HFFc6 (cell line): Measurements from ENCODE around the gene STMP1. TPM values are rescaled to one million over a fixed set of nuclear protein-coding genes. Genes with fewer than 3 reads are reported as not detected.
"Not testable (repeated sequence)": the region's sequence is repeated elsewhere in the genome, so short reads cannot be mapped to it uniquely, and the experiment has no call there.

Experiments
- DNase-seq: peaks from one replicate; pipeline ENCODE4 v3.0.0-alpha.2; 2018
- H3K27ac Mint-ChIP-seq: 2 replicates; pipeline ENCODE4 v1.8.0; 2020; ENCODE audit warnings: mild to moderate bottlenecking, mixed read lengths
- H3K27me3 Mint-ChIP-seq: 2 replicates; pipeline ENCODE4 v1.8.0; 2021; ENCODE audit warnings: mild to moderate bottlenecking, moderate library complexity, mixed read lengths; ENCODE audit not compliant: insufficient read depth
- H3K36me3 Mint-ChIP-seq: 2 replicates; pipeline ENCODE4 v1.8.0; 2021; ENCODE audit warnings: low read depth, mixed read lengths
- H3K4me1 Mint-ChIP-seq: 2 replicates; pipeline ENCODE4 v1.8.0; 2020; ENCODE audit warnings: low read depth, mixed read lengths
- H3K4me3 Mint-ChIP-seq: 2 replicates; pipeline ENCODE4 v1.8.0; 2020; ENCODE audit warnings: mild to moderate bottlenecking, moderate library complexity, mixed read lengths
- H3K9me3 Mint-ChIP-seq: 2 replicates; pipeline ENCODE4 v1.8.0; 2020; ENCODE audit warnings: mild to moderate bottlenecking, mixed read lengths
- CTCF ChIP-seq: fragments of 200-600 bp; sonication (generic); IDR thresholded peaks from 2 replicates; pipeline ENCODE4 v1.5.0; 2021; ENCODE audit warnings: antibody characterized with exemption, mild to moderate bottlenecking
- total RNA-seq, 6 experiments: library from RNA; stranded (reverse); fragmentation: NEBNext Ultra II Directional; extraction: Animal tissue kit (Norgen Biotek cat#: 25700); gene quantifications; 2 replicates in 1 of 6; 3 replicates in 5 of 6; pipeline ENCODE4 v1.2.3, GENCODE V29; 2021

Gene STMP1
- total RNA-seq, 6 experiments from 2014 or later = 40.0 to 58.1 (median 51.7) TPM

DNA sequence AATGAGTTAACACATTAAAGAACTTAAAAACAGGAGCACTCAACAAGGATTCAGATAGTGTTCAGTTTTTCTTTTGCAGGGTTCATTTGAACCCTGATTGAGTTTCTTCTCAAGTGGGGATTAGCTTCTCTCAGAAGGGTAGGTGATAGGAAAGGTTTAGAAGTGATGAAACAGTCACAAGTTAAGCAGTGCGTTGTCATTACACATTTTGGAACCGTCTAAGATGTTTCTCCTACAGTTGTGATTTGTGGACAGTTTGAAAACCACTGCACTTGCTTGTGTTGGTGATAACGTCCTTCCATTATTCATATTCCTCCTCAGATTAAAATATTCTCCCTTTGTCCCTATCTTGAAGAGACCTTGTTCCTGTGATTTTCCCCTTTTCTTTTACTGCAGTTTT, 2.7 kb downstream of the STMP1 start:
- H3K9me3 Mint-ChIP-seq = peaks cover 4% of the 10 kb centered on the region; the same call in 1 of the 2 replicates

GRCh38 chr7:135666156-135666555, 3.8 kb downstream of the STMP1 start:
- no peak for TF ChIP-seq CTCF
- peaks cover 67% of the 10 kb centered on the region for H3K4me1 Mint-ChIP-seq

More for the DNA sequence above, 2.7 kb downstream of the STMP1 start:
- no peak for TF ChIP-seq CTCF
- peaks cover 55% of the 10 kb centered on the region for H3K4me1 Mint-ChIP-seq
- H3K4me3 Mint-ChIP-seq = peak overlapping the region; percentile 98; the same call in 1 of the 2 replicates
- peaks cover 44% of the 10 kb centered on the region for H3K36me3 Mint-ChIP-seq
- peak overlapping the region; percentile 99 for H3K27ac Mint-ChIP-seq
- peaks cover 3% of the 10 kb centered on the region for H3K27me3 Mint-ChIP-seq
- no peak for DNase-seq

DNA sequence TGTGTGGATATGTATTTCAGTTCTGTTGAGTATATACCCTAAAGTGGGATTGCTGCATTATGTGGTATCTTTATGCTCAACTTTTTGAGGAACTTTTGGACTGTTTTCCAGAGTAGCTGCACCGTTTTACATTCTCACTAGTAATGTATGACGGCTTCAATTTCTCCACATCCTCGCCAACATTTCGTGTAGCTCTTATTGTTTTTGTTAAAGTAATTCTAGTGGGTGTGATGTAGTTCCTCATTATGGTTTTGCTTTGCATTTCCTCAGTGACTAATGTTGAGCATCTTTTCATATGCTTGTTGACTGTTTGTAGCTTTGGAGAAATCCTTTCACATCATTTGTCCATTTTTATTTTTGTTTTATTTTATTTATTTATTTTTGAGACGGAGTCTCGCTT, 4.5 kb downstream of the STMP1 start:
- Mint-ChIP-seq H3K27ac (peak overlapping the region; percentile 58; the same call in 1 of the 2 replicates), H3K27me3 (peaks cover 3% of the 10 kb centered on the region), H3K36me3 (peaks cover 44% of the 10 kb centered on the region), H3K9me3 (peaks cover 4% of the 10 kb centered on the region; the same call in 1 of the 2 replicates), H3K4me3 (no peak overlapping the region), H3K4me1 (peaks cover 69% of the 10 kb centered on the region)
- no peak for DNase-seq
- no peak for TF ChIP-seq CTCF

More at GRCh38 chr7:135666156-135666555, 3.8 kb downstream of the STMP1 start:
- DNase-seq = no peak
- H3K4me3 Mint-ChIP-seq = no peak overlapping the region; the same call in 1 of the 2 replicates
- peak overlapping the region; percentile 58 for H3K27ac Mint-ChIP-seq
- H3K36me3 Mint-ChIP-seq = peaks cover 44% of the 10 kb centered on the region
- peaks cover 4% of the 10 kb centered on the region; the same call in 1 of the 2 replicates for H3K9me3 Mint-ChIP-seq
- H3K27me3 Mint-ChIP-seq = peaks cover 3% of the 10 kb centered on the region

- peaks cover 44% of the 10 kb centered on the region for H3K36me3 Mint-ChIP-seq
- DNase-seq, H3K9me3 Mint-ChIP-seq, H3K27me3 Mint-ChIP-seq, H3K27ac Mint-ChIP-seq, H3K4me3 Mint-ChIP-seq: not testable (repeated sequence)
- H3K4me1 Mint-ChIP-seq = peaks cover 73% of the 10 kb centered on the region
Observed at GRCh38 chr7:135667626-135668025, 5.3 kb downstream of the STMP1 start.

DNA sequence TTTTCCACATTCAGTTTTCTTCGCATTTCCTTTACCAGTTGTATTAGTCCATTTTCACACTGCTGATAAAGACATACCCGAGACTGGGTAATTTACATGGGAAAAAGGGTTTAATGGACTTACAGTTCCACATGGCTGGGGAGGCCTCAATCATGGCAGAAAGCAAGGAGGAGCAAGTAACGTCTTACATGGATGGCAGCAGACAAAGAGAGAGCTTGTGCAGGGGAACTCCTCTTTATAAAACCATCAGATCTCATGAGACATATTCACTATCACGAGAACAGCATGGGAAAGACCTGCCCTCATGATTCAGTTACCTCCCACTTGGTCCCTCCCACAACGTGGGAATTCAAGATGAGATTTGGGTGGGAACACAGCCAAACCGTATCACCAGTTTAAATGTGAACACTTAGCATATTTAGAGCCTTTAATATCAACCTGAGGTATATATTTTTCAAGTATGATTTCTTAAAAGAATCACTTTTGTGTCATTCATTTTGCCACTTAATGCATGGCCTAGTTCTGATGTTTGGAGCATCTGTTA, 6.6 kb downstream of the STMP1 start:
- DNase-seq = not testable (repeated sequence)

DNA sequence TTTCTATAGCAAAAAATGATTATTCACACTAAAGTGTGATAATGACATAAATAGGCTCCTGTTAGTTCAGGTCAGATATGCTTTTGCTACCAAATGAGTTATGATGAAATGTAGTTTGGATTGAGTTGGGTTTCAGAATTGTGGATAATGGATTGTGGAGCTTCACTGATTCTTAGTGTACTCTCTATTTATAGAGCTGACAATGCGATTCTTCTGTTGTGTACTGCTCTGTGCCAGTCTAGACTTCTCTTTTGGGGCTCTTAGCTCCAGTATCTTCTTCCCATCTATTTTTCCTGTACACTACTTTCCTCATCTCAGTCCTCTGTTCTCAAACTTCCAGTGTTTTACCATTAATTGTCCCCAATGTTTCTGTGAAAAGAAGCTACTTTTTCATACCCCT, 7.5 kb downstream of the STMP1 start:
- Mint-ChIP-seq H3K9me3 (no peaks in the 10 kb centered on the region), H3K4me3 (peak overlapping the region; percentile 52), H3K36me3 (peaks cover 29% of the 10 kb centered on the region), H3K4me1 (peaks cover 79% of the 10 kb centered on the region), H3K27me3 (no peaks in the 10 kb centered on the region; the same call in 1 of the 2 replicates), H3K27ac (peak overlapping the region; percentile 86)
- DNase-seq = no peak
- no peak for TF ChIP-seq CTCF

More for the DNA sequence above, 6.6 kb downstream of the STMP1 start:
- Mint-ChIP-seq H3K4me1 (peaks cover 83% of the 10 kb centered on the region), H3K36me3 (peaks cover 37% of the 10 kb centered on the region), H3K27ac (peak overlapping the region; percentile 86)
- H3K9me3 Mint-ChIP-seq, H3K4me3 Mint-ChIP-seq, H3K27me3 Mint-ChIP-seq: not testable (repeated sequence)
